ENCODE results near the gene LYPD4. TPM values are rescaled to one million over a fixed set of nuclear protein-coding genes. Genes with fewer than 3 reads are reported as not detected.

LYPD4 gene
- total RNA-seq, 1 donor from 2014 or later, result not detected

DNA sequence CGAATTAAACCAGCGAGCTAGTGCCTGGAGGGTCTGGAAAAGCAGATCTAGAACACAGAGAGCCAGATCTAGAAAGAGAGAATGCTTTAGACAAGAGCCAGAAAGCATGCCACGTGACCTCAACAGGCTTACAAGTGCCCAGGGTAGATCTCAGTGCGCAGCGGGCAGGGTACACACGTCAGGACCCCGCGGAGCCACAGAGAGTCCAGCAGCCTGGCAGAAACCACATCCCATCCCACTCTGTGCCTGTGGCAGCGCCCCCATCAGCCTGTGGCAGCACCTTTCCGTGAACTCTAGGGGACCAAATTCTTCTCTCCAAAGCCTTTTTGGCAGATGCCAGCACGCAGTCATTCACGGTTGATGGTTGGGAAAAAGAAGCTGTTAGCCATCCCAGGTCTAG lies 44.4 kb upstream of the LYPD4 start:
- Histone ChIP-seq H3K4me3 (no peak overlapping the region), H3K36me3 (peaks cover 36% of the 10 kb centered on the region), H3K4me1 (peaks cover 41% of the 10 kb centered on the region), H3K27ac (replicated peaks) (no peak overlapping the region), H3K9me3 (replicated peaks) (no peaks in the 10 kb centered on the region), H3K27me3 (ENCODE audit: low read depth) (no peaks in the 10 kb centered on the region)
- no peak for DNase-seq
- intact Hi-C loops (cut with micrococcal nuclease), result no loop called here
- TF ChIP-seq, protein P1, sequence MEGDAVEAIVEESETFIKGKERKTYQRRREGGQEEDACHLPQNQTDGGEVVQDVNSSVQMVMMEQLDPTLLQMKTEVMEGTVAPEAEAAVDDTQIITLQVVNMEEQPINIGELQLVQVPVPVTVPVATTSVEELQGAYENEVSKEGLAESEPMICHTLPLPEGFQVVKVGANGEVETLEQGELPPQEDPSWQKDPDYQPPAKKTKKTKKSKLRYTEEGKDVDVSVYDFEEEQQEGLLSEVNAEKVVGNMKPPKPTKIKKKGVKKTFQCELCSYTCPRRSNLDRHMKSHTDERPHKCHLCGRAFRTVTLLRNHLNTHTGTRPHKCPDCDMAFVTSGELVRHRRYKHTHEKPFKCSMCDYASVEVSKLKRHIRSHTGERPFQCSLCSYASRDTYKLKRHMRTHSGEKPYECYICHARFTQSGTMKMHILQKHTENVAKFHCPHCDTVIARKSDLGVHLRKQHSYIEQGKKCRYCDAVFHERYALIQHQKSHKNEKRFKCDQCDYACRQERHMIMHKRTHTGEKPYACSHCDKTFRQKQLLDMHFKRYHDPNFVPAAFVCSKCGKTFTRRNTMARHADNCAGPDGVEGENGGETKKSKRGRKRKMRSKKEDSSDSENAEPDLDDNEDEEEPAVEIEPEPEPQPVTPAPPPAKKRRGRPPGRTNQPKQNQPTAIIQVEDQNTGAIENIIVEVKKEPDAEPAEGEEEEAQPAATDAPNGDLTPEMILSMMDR (IDR thresholded peaks at IDR 0.05; ENCODE audit: borderline replicate concordance), result no peak

DNA sequence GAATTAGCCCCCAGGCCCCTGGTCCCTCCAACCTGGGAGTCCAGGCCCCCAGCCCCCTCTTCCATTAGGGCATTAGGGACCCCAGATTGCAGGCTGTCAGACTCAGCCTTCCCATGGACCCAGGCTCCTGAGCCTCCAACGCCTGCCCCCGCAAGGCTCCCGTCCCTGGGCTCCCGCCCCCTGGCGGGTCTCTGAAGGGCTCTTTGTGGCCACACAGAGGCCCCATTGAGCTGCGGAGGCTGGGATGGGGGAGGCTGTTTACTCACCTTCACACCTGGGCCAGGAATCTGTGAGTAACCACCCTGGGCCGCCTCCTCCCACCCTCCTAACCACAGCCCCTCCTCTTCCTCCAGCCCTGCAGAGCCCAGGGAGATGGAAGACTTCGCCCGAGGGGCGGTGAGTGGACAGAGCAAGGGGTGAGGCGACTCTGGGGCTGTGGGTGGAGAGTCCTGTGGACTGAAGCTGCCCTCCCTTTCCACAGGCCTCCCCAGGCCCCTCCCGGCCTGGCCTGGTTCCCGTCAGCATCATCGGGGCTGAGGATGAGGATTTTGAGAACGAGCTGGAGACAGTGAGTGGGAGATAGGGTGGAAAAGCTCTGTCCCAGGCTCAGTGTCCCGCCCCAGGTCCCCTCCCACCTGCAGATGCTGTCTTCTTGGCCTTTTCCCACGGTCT lies 43.4 kb upstream of the LYPD4 start:
- no peaks in the 10 kb centered on the region for H3K9me3 ChIP-seq (replicated peaks)
- H3K27ac ChIP-seq (replicated peaks), result no peak overlapping the region
- H3K36me3 ChIP-seq, result peaks cover 36% of the 10 kb centered on the region
- intact Hi-C loops (cut with micrococcal nuclease), result no loop called here
- TF ChIP-seq, protein P1 (IDR thresholded peaks at IDR 0.05; ENCODE audit: borderline replicate concordance), result no peak
- DNase-seq, result no peak
- no peaks in the 10 kb centered on the region for H3K27me3 ChIP-seq (ENCODE audit: low read depth)
- H3K4me1 ChIP-seq, result peaks cover 51% of the 10 kb centered on the region
- no peak overlapping the region for H3K4me3 ChIP-seq

DNA sequence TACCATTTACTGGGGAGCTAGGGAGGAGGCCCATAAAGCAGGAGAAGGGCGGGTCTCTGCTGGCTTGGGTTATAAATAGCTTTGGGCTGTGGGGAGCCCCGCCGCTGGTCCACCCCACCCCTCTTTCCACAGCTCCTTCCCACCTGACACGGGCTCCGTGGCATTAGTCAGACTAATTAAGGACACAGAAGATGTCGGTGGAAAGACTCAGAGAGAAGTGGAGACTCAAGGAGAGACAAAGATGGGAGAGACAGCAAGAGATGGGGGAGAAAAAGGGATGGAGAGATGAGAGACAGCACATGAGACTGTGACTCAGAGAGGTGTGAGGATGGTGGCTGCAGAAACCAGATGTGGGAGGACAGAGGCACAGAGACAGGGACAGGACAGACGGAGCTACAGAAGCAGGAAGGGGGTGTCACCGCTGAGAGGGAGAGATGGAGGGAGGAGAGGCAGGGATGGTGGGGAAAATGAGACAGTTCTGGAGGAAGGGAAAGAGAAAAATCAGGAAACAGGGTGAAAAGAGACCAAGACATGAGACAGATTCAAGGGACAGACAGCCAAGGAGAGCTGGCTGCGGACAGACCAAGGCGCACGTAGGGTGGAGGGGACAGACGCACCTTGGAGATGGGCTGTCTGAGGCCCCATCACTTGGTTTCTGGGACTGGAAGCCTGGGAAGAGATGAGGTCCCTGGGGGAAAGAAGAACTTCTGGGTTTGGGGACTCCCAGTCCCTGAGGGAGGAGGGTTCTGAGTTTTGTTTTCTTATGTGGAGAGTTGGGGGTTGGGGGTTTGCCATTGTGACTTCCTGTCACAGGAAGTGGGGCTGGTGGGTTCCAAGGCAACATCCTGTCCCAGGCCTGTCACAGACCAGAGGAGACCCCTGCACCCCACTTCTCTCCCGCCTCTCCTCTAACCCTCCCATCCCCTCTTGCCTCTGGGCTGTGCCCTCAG lies 42.6 kb upstream of the LYPD4 start:
- no peaks in the 10 kb centered on the region for H3K27me3 ChIP-seq (ENCODE audit: low read depth)
- peaks cover 28% of the 10 kb centered on the region for H3K36me3 ChIP-seq
- H3K4me3 ChIP-seq, result no peak overlapping the region
- DNase-seq, result no peak
- peaks cover 59% of the 10 kb centered on the region for H3K4me1 ChIP-seq
- intact Hi-C loops (cut with micrococcal nuclease), result no loop called here
- H3K9me3 ChIP-seq (replicated peaks), result no peaks in the 10 kb centered on the region
- no peak overlapping the region for H3K27ac ChIP-seq (replicated peaks)
- TF ChIP-seq, protein P1 (IDR thresholded peaks at IDR 0.05; ENCODE audit: borderline replicate concordance), result no peak

DNA sequence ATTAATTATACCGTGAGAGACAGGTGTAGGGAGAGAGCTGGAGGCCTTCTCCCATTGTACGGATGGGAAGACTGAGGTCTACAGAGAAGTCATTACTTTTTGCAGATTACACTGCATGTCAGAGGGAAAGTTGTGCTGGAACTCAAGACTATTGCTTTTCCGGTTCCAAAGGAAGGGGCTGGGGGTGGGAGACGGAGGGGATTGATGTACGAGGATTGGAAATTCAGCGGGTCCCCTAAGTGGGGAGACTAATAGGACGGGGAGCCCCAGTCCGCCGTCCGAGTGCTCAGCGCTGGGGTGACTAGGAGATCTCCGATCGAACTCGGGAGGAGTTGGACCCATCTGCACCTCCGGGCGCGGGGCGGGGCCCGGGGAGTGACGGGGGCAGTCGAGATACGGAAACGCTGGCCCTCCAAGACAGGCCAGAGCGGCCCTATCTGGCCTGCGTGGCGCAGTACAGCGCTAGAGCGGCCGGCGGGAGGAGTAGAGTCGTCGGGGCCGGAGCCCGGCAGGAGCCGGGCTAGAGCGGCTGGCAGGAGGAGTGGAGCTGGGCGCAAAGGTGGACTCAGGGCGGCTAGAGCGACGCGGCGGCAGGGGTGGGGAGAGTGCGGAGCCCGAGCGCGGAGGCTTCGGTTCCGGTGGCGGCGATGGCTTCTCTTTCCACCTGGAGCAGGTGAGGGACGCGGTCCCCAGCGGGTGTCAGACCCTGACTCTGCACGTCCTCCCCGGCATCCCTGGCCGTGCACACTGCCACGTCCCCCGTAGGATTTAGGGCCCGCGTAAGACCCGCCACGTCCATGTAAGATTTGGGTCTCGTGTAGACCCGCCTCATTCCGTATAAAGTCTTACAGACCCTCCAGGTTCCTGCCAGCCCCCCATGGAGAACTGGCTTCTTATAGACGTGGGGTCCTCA lies 39.6 kb upstream of the LYPD4 start:
- Histone ChIP-seq H3K4me1 (peaks cover 59% of the 10 kb centered on the region), H3K4me3 (peak overlapping the region; percentile 97), H3K27me3 (ENCODE audit: low read depth) (no peaks in the 10 kb centered on the region), H3K36me3 (peaks cover 6% of the 10 kb centered on the region), H3K9me3 (replicated peaks) (no peaks in the 10 kb centered on the region), H3K27ac (replicated peaks) (peak overlapping the region; percentile 96)
- intact Hi-C loops (cut with micrococcal nuclease), result no loop called here
- DNase-seq, result peak; percentile 94
- TF ChIP-seq, protein P1 (IDR thresholded peaks at IDR 0.05; ENCODE audit: borderline replicate concordance), result peak; percentile 39

DNA sequence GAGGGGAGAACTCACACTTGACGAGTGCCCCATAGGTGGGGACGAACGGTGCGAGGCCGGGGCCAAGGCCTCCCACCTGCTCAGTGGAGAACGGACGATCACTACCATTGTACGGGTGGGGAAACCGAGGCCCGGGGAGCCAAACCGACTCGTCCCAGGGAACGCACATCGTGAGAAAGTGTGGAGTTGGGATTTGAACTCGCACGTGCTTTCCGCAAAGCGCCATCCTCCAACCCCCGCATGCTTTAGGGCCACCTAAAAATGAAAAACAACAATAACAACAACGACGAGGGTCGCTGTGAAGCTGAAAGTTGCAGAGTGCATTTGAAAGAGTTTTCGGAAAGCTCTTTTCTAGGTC lies 39.0 kb upstream of the LYPD4 start:
- H3K4me1 ChIP-seq, result peaks cover 59% of the 10 kb centered on the region
- H3K36me3 ChIP-seq, result no peaks in the 10 kb centered on the region
- intact Hi-C loops (cut with micrococcal nuclease), result no loop called here
- H3K27ac ChIP-seq (replicated peaks), result peak overlapping the region; percentile 96
- H3K4me3 ChIP-seq, result peak overlapping the region; percentile 97
- no peaks in the 10 kb centered on the region for H3K27me3 ChIP-seq (ENCODE audit: low read depth)
- H3K9me3 ChIP-seq (replicated peaks), result no peaks in the 10 kb centered on the region
- TF ChIP-seq, protein P1 (IDR thresholded peaks at IDR 0.05; ENCODE audit: borderline replicate concordance), result no peak
- DNase-seq, result no peak
